GM19043 (cell line): ENCODE data around the gene IL1RL2.

Experiments
- ATAC-seq: cut with Tn5 transposase; IDR thresholded peaks from one replicate; pipeline ENCODE4 v1.9.1; 2021; ENCODE audit warnings: low read depth; ENCODE audit not compliant: unreplicated experiment

The IL1RL2 gene

GRCh38 chr2:102186791-102187495 is at the start of gene IL1RL2:
IL1RL2 (plus strand) TSS chr2:102187023; CDS start chr2:102187868, 845 bp downstream.
- ATAC-seq, result no peak

- ATAC-seq, result no peak
These were observed 49.7 kb upstream of the IL1RL2 start for GRCh38 chr2:102137138-102137537.

GRCh38 chr2:102138331-102138730 is 48.5 kb upstream of the IL1RL2 start:
- no peak for ATAC-seq

- no peak for ATAC-seq
These were observed 47.0 kb upstream of the IL1RL2 start for GRCh38 chr2:102139851-102140250.

GRCh38 chr2:102140377-102140776 is 46.4 kb upstream of the IL1RL2 start:
- ATAC-seq, result no peak

GRCh38 chr2:102141011-102141943 is 45.5 kb upstream of the IL1RL2 start:
- no peak for ATAC-seq

GRCh38 chr2:102141970-102142828 is 44.6 kb upstream of the IL1RL2 start, which contains the start of gene IL1R1:
IL1R1 (plus strand) TSS chr2:102142746; CDS start chr2:102157725, 14,979 bp downstream.
- no peak for ATAC-seq

- no peak for ATAC-seq
These were observed 43.9 kb upstream of the IL1RL2 start for GRCh38 chr2:102142829-102143449.

- ATAC-seq, result no peak
These were observed 43.3 kb upstream of the IL1RL2 start for GRCh38 chr2:102143450-102143985.

GRCh38 chr2:102144128-102144527 is 42.7 kb upstream of the IL1RL2 start:
- no peak for ATAC-seq

GRCh38 chr2:102145107-102145506 is 41.7 kb upstream of the IL1RL2 start:
- no peak for ATAC-seq

- ATAC-seq, result no peak
These were observed 40.9 kb upstream of the IL1RL2 start for GRCh38 chr2:102145934-102146333.

GRCh38 chr2:102147935-102148334 is 38.9 kb upstream of the IL1RL2 start:
- ATAC-seq, result no peak

- no peak for ATAC-seq
These were observed 37.6 kb upstream of the IL1RL2 start for GRCh38 chr2:102149243-102149642.

- no peak for ATAC-seq
These were observed 37.0 kb upstream of the IL1RL2 start for GRCh38 chr2:102149644-102150455.

- ATAC-seq, result no peak
These were observed 32.5 kb upstream of the IL1RL2 start for GRCh38 chr2:102154364-102154763.

- no peak for ATAC-seq
These were observed 31.7 kb upstream of the IL1RL2 start for GRCh38 chr2:102154946-102155702.
